GM21576 (cell line): Measurements from ENCODE around the gene SRSF3.
A peak's percentile ranks its signal among the peaks of the same experiment; 100 is the strongest.
"Not testable (repeated sequence)": the region's sequence is repeated elsewhere in the genome, so short reads cannot be mapped to it uniquely, and the experiment has no call there.

Experiments
- ATAC-seq: cut with Tn5 transposase; IDR thresholded peaks from one replicate; pipeline ENCODE4 v1.9.1; 2021; ENCODE audit warnings: mild to moderate bottlenecking, moderate library complexity; ENCODE audit not compliant: unreplicated experiment

The SRSF3 gene

GRCh38 chr6:36574679-36575078, 19.5 kb upstream of the SRSF3 start:
- no peak for ATAC-seq

- ATAC-seq, result no peak
Observed at GRCh38 chr6:36576578-36576977, 17.6 kb upstream of the SRSF3 start.

GRCh38 chr6:36577301-36577700, 16.9 kb upstream of the SRSF3 start:
- ATAC-seq, result no peak

- ATAC-seq, result no peak
Observed at GRCh38 chr6:36578030-36578429, 16.1 kb upstream of the SRSF3 start.

GRCh38 chr6:36578431-36578830, 15.7 kb upstream of the SRSF3 start:
- no peak for ATAC-seq

GRCh38 chr6:36580184-36580526, 14.0 kb upstream of the SRSF3 start:
- ATAC-seq, result no peak

- ATAC-seq, result no peak
Observed at GRCh38 chr6:36581716-36582115, 12.4 kb upstream of the SRSF3 start.

GRCh38 chr6:36586606-36587005, 7.6 kb upstream of the SRSF3 start:
- no peak for ATAC-seq

- not testable (repeated sequence) for ATAC-seq
Observed at GRCh38 chr6:36589025-36589400, 5.1 kb upstream of the SRSF3 start.

GRCh38 chr6:36590237-36590636, 3.9 kb upstream of the SRSF3 start:
- no peak for ATAC-seq

- no peak for ATAC-seq
Observed at GRCh38 chr6:36592221-36592655, 1.9 kb upstream of the SRSF3 start.

GRCh38 chr6:36593569-36594028, 563 bp upstream of the SRSF3 start:
- ATAC-seq, result peak; percentile 22

- no peak for ATAC-seq
Observed at GRCh38 chr6:36594816-36595643, 868 bp downstream of the SRSF3 start.

- no peak for ATAC-seq
Observed at GRCh38 chr6:36596356-36596755, 2.2 kb downstream of the SRSF3 start.

- no peak for ATAC-seq
Observed at GRCh38 chr6:36597775-36598174, 3.6 kb downstream of the SRSF3 start.

- no peak for ATAC-seq
Observed at GRCh38 chr6:36598326-36598725, 4.2 kb downstream of the SRSF3 start.

GRCh38 chr6:36598739-36599318, 4.7 kb downstream of the SRSF3 start:
- ATAC-seq, result no peak

- no peak for ATAC-seq
Observed at GRCh38 chr6:36599791-36600209, 5.6 kb downstream of the SRSF3 start.

GRCh38 chr6:36600564-36601146, 6.5 kb downstream of the SRSF3 start:
- no peak for ATAC-seq

- ATAC-seq, result not testable (repeated sequence)
Observed at GRCh38 chr6:36601818-36602217, 7.7 kb downstream of the SRSF3 start.

- no peak for ATAC-seq
Observed at GRCh38 chr6:36603222-36604089, 9.3 kb downstream of the SRSF3 start.
